NCI-H146 treated with DMSO at 0.1 percent for 48 hours (cell line): Measurements from ENCODE around the gene GPC5.
"Not testable (repeated sequence)": the region's sequence is repeated elsewhere in the genome, so short reads cannot be mapped to it uniquely, and the experiment has no call there.

Experiments
- DNase-seq: peaks from one replicate; lab custom pipeline; 2025; ENCODE audit not compliant: unreplicated experiment; lab: John Stamatoyannopoulos, UW

GPC5 gene

DNA sequence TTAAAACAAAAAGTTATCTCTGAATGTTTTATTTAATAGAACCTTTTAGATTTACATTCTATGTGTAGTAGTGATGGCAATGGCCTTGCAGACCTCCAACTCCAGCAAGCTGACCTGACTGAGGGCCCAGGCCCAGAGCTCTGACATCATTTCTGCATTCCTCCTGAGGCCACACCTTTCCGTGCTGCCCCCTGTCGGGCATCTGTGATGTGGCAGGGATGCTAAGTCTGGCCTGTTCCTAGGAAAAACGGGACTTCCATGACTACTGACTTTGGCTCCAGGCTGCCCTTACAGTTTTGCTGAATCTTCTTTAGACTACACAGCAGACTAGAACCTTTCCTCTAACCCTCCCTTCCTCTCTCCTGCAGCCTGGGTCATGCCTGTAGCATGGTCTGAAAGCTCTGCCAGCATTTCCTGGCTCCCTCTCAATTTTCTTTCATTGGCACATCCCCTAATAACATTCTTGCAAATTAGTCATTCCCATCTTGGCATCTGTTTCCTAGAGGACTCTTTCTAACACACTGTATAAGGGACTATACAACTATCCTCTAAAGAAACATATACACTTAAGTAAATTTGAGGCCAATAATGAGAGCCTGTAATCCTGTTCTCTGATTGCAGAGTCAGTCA lies 249.1 kb downstream of the GPC5 start:
- no peak for DNase-seq

DNA sequence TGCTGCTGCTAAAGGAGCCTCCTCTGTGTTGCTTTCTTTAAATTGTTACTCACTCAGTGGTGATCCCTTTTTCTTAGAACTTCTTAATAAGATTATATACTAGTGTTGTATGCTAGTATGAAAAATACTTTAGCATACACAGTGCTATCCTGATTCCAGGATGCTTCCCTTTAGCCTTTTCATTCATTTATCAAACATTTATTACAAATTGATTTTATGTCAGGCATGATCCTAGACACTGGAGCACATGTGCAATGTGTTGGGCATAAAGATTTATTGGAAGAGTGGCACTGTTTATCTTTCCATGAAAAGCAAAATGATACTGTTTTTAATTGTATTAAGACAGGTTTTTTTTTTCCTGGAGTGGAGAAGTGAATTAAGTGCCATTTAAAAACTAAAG lies 249.6 kb downstream of the GPC5 start:
- DNase-seq: no peak

DNA sequence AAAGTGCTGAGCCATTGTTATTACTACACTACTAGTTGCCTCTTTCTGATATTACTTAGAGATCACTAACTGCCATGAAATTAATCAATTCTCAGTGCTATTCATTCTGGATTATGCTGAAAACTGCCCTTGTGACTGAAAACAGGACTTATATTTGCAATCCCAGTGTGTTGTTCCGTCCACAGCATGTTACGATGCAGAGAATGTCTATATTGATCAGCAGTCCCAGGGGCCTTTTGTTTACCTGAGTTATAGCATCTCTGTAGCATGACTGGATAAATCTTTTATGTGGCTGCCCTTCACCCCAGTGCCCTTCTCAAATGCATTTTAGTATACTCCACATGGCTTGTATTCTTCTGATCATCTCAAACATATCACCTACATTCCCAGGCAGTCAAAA lies 251.0 kb downstream of the GPC5 start:
- DNase-seq: no peak

DNA sequence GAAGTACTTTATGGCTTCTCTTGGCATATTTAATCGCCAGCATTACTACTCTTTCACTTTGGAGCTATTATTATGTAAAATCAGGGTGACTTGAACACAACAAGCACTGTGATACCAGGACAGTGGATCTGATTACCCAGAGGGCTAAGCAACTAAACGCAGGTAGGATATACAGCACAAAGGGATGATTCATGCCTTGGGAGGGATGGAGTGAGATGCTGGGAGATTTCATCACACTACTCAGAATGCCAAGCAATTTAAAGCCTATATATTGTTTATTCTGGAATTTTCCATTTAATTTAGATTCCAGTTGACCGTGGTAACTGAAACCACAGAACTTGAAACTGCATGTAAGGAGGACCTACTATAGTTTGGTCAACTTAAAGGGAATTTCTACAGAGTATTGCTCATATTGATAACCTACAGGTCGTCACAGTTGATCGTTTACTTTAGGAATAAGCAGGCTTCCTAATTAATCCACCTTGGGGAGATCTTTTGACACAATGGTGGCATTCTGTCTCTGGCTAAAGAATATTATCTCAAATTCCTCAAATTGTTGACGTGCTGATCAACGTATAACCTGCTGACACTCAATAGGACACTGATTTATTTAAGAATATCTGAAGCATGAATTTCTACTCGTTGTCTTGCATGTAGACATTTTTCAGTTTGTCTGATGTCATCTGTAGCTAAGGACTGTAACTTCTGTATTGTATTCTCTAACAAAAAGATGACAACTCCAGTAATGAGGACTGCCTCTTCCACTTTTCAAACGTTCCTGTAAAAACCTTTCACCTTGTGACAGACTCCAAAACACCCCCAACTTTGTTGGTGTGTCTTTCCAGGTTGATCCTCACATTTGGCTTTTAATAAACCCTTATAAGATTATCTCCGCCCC lies 254.2 kb downstream of the GPC5 start:
- DNase-seq: no peak

DNA sequence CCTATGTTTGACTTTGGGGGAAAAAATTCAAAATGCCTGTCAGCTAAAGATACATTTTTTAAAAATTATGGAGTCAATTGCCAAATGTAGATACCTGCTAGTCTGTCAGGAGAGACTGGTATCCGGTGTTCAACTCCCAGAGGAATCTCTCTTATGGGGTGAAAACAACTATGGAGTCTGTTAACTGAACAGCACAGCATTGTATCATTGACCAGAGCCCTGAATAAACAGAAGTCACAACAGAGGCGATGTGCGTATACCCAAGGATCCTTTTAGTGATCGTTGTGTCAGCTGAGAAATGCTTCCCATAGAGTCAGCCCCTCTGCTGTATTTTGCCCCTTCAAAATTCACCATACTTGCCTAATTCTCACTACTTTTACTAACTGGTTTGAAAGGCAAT lies 257.3 kb downstream of the GPC5 start:
- DNase-seq: no peak

DNA sequence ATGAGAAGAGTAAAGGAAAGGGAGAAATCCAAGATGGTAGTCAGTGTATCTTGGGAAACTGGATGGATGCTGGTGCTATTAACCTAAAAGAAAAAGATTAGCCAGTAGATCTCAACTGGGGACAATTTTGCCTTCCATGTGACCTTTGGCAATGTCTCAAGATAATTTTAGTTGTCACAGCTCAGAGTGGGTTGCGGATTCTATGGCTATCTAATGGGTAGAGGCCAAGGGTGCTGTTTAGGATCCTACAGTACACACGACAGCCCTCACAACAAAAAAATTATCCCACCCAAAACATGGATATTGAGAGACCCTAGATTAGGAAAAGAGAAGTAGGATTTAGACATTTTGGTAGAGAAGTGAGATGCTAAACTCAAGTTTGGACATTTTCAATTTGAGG lies 258.9 kb downstream of the GPC5 start:
- DNase-seq: no peak

DNA sequence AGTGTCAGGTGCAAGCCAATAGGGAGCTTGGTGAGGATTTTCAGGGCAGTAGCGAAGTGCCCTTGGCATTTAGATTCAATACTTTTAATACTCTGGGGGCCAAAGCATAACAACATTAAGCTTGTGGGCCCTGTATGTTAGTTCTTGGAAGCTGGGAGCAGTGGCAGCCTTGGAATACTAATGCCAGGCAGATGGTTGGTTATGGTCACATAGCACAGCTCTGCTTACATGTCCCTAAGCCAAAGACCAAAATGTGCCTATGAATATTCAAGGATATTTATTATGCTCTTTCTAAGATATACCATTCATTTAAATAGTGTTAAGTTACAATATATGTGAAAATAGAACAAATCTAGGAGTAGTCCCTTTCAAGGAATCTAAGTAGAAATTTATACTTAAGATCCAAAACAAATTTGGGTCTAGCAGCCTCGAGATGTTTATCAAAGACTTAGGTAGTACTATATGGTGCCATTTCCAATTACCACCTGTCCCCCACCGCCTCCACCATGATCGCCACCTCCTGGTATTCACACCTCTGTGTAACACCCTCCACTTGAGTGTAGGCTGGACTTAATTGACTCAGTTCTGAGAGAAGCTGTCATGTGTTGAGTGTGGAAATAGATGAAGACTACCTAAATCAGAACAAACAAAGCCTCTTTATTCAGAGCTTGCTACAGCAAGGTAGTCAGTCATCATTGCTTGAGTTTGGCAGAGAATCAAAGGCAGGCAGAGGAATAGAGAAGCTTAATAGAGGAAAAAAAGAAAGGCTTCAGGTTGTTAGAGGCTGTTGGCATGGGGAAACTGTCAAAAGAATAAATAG lies 261.0 kb downstream of the GPC5 start:
- DNase-seq: no peak

DNA sequence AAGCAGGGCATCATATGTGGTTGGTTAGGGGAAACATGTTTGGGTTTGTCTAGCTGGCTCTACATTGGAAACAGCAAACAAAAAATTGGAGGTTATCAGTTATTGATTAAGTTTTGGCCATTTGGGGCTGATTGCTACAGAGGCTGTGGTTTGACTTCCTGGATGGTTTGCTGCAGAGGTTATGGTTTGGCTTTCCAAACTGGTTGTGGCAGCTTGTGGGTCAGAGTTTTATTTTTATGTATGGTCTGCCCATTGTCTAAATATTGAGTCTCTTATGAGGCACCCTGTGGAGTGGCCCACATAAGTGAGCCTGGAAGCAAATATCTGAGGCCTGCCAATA lies 261.6 kb downstream of the GPC5 start:
- no peak for DNase-seq

DNA sequence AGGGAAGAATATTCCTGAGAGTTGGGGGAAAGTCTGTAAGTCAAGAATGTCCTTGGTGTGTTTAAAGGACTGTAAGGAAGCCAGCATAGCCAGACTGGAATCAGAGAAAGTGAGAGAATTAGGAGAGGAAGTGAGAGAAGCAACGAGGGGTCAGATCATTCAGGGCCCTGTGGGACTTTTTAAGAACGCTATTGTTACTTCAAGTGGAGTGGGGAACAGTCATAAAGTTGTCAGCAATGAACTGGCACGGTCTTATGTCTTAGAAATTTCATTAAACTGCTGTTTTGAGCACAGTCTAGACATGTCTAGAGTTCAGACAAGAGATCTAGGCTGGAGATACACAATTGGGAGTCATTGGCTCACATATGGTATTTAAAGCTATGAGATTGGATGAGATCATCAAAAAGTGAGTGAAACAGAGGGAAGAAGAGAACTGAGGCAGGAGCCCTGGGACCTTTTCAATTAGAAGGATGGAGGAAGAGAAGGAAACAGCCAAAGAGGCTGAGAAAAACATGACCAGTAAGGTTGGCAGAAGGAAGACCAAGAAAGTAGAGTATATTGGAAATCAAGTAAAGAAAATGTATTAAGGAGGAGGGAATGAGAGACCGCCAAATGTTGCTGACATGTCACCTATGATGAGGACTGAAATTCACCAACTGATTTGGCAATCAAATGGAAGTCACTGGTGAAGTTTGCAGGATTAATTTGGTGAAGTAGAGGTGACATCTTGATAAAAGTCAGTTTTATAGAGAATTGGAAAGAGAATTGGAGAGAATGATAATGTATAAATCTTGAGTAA lies 263.5 kb downstream of the GPC5 start:
- DNase-seq: no peak

DNA sequence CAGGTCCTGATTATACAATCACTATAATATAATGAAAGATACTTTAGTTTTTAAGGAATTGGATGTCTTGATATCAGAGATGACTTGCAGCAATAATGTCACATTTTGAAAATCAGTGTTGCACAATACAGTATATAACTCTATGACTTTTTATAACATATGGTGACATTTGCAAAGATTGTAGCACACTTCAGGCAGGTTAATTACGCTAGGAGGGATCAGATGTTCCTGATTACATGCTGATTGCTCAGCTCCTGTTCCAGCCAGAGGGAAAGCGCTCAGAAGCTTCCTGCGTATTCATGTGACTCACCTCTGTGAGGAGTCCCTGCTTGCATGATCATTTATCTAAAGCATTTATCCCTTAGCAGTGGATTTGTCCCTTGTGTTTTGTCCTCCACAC lies 265.6 kb downstream of the GPC5 start:
- no peak for DNase-seq

DNA sequence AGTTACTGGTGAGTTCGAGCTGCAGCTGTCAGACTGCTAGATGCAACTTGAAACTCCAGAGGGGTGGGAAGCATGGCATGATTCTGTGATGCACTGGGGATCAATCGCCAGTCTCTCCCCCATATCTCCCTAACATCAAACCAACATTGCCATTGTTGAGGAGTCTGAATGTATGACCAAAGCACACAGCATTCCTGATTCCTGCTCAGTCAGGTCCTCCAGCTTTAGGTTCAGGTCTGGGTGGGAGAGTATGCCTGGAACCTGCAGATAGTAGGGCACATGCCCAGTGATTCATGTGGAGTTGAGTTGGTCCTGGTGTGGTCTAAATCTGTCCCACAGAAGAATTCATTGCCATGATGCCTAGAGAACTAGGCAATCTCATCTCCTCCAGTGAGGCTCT lies 269.1 kb downstream of the GPC5 start:
- DNase-seq: no peak

DNA sequence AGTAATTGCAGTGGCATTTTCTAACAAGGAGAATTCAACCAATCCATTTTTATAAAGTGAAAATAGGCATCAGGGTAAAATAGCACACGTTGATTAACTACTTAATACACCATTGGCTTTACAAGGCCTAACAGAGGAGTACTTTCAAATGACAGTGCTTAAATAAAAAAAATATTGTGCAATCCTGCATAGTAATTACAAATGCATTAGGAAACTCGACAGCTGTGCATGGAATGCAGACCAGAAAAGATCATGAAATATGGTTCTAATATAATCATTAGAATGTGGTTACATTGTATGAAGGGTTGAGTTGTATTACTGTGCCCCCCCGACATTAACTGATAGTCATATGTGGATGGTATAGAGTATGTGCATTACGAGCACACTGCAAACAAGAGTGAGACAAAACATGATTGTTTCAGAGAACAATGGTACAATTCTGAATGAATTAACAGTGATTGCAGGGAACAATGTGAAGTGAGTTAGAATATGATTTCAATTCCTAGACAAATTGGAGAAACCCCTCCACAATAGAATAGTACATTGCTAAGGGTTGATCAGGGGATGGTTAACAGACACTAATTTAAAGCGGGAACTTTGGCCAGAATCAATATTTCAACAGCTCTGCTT lies 270.6 kb downstream of the GPC5 start:
- no peak for DNase-seq

DNA sequence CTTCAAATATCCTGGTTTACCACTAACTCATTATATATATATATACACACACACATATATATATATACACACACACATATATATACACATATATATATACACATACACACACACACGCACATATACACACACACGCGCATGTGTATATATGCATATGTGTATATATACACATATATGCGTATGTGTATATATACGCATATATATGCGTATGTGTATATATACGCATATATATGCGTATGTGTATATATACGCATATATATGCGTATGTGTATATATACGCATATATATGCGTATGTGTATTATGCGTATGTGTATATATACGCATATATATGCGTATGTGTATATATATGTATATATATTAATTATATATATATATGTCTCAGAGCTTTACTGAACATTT lies 275.9 kb downstream of the GPC5 start:
- not testable (repeated sequence) for DNase-seq

DNA sequence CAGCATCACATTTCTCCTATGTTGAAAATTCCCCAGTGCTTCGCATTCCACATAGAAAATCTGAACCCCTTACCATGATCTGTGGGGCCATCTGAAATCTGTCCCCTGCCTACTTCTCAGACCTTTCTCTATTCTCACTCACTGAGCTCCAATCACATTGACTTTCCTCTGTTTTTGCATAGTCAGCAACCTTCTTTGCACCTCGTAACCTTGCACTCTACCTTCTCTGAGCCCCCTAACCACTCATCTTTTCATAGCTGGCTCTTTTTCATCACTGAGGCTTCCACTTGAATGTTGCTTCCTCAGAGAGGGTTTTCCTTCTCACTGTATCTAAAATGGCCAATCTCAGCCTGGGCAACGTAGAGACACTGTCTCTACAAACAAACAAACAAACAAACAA lies 286.3 kb downstream of the GPC5 start:
- DNase-seq: no peak

DNA sequence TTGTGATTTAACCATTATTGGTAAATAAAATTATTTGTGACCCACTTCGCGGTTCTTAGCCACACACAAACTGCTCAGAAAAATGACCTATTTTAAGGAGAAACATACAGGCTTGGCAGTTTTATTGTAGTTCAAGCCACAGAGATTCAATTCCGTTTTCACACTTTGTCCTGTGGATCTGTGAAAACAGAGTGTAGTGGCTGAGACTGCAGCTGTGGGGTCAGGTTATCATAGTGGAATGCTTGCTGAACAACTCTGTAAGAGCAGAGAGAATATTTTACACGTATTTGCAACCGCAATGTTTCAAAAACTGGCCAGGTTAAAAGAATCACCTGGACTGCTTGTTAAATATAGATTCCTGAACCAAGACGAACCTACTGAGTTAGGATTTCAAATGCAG lies 292.5 kb downstream of the GPC5 start:
- DNase-seq: no peak

DNA sequence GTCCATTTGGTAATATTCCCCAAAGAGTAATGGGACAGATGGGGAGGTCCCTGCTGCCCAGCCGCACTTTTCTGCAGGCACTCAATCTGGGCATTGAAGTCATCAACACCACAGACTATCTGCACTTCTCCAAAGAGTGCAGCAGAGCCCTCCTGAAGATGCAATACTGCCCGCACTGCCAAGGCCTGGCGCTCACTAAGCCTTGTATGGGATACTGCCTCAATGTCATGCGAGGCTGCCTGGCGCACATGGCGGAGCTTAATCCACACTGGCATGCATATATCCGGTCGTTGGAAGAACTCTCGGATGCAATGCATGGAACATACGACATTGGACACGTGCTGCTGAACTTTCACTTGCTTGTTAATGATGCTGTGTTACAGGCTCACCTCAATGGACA lies 295.0 kb downstream of the GPC5 start:
- no peak for DNase-seq

DNA sequence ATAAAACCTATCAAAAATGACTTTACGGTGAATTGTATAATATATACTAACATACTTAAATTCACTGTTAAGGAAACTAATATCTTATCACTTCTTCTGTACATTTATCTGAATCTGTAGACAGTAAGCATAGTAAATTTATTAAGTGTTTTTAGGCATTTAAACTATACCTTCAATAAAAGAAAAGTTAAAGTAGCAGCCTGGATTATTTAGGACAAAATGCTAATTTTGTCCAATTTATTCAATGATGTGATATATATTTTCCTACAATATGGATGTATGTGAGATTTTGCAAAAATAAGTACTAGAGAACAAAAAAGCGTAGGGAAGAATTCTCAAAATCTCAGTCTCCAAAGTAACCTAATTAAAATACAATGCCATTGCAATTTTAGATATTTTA lies 299.9 kb downstream of the GPC5 start:
- DNase-seq: no peak

DNA sequence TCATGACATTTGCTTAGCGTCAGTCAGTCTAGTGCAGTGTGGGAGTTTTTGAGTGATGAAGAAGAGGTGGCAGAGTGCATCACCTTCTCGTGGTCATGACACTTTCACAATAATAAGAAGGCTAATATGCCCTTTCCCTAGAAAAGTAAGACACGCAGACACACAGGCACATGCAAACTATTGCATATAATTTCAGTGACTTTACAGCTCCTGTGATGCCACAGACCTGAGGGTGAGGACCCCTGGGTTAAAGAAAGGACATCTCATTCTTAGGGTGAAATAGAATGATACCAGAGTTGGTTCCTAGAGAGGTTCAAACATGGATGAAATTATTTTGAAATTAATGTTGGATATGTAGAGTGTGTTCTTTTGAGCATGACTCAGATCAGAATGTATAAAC lies 300.3 kb downstream of the GPC5 start:
- no peak for DNase-seq

DNA sequence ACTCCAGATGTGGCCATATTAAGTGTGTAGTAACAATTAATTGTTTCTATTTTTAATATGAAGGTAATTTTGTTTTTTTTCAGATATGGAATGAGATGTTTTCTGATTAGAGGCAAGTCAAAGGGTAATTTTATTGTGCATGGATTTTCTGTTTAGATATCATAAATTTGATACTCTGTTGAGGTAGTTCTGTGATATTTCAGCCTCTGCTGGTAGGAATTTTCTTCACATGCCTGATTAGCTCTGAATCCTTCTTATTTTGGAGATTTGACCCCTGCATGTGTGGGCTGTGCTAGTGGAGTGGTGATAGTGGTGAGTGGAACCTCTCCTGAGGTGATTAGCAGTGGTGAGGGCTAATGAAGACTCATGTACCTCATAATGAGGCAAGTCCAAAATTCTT lies 301.4 kb downstream of the GPC5 start:
- no peak for DNase-seq

DNA sequence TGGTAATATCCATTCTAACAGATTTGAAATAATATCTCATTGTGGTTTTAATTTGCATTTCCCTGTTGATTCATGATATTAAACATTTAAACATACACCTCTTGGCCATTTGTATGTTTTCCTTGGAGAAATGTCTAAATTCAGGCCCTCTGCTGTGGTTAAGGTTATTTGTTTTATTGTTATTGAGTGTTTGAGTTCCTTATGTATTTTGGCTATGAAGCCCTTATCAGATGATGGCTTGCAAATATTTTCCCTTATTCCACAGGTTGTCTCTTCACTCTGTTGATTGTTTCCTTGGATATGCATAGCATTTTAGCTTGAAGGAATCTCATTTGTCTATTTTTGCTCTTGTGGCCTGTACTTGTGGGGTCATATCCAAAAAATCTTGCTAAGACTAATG lies 303.6 kb downstream of the GPC5 start:
- no peak for DNase-seq

DNA sequence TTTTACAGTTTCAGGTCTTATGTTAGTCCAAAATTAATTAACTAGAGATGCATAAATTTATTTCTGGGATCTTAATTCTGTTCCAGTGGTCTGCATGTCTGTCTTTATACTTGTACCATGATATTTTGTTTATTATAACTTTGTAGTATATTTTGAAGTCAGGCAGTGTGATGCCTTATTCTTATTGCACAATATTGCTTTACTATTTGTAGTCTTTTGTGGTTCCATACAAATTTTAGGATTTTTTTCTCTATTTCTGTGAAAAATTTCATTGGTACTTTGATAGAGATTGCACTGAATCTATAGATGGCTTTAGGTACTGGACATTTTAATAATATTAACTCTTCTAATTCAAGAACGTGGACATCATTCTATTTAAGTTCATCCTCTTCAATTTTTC lies 304.0 kb downstream of the GPC5 start:
- no peak for DNase-seq
